Fibroblast of skin of left biceps (primary cell): ENCODE results near the gene SPAG17.
"Not testable (repeated sequence)": the region's sequence is repeated elsewhere in the genome, so short reads cannot be mapped to it uniquely, and the experiment has no call there.

Source experiments
- DNase-seq, 2 experiments: peaks; one replicate each; pipeline ENCODE4 v3.0.0-alpha.2; 2013; ENCODE audit warnings: low read depth in 2 of 2

SPAG17 gene

GRCh38 chr1:117981455-117982192 is 203.4 kb downstream of the SPAG17 start:
- DNase-seq, result no peak

- no peak for DNase-seq
Observed at GRCh38 chr1:117976381-117976780, 208.6 kb downstream of the SPAG17 start.

GRCh38 chr1:117971777-117972176 is 213.3 kb downstream of the SPAG17 start:
- no peak for DNase-seq

- no peak for DNase-seq
Observed at GRCh38 chr1:117970252-117970651, 214.8 kb downstream of the SPAG17 start.

- peak; percentile 17 to 22 for DNase-seq
Observed at GRCh38 chr1:117967881-117968280, 217.1 kb downstream of the SPAG17 start.

GRCh38 chr1:117967477-117967876 is 217.6 kb downstream of the SPAG17 start:
- peak; percentile 30 to 37 for DNase-seq

- no peak for DNase-seq
Observed at GRCh38 chr1:117964290-117965038, 220.6 kb downstream of the SPAG17 start.

- no peak for DNase-seq
Observed at GRCh38 chr1:117959364-117959763, 225.7 kb downstream of the SPAG17 start.

- no peak for DNase-seq
Observed at GRCh38 chr1:117952386-117952785, 232.6 kb downstream of the SPAG17 start.

GRCh38 chr1:117942293-117942692 is 242.7 kb downstream of the SPAG17 start:
- no peak for DNase-seq

- DNase-seq, result no peak
Observed at GRCh38 chr1:117933769-117934168, 251.3 kb downstream of the SPAG17 start.

GRCh38 chr1:117932576-117932975 is 252.5 kb downstream of the SPAG17 start:
- DNase-seq, result no peak

- no peak for DNase-seq
Observed at GRCh38 chr1:117930484-117930883, 254.5 kb downstream of the SPAG17 start.

GRCh38 chr1:117930173-117930447 is 254.9 kb downstream of the SPAG17 start:
- no peak for DNase-seq

GRCh38 chr1:117929343-117930172 is 255.5 kb downstream of the SPAG17 start, which contains the start of the genes GDAP2 and WDR3:
TSS of gene GDAP2 (minus strand) at chr1:117929621. CDS start at chr1:117920357, 9,264 bp downstream.
TSS of gene WDR3 (plus strand) at chr1:117929739. CDS start at chr1:117933320, 3,581 bp downstream.
- DNase-seq, result peak; percentile 78 to 84

- no peak for DNase-seq
Observed at GRCh38 chr1:117928881-117929342, 256.1 kb downstream of the SPAG17 start.

- no peak for DNase-seq
Observed at GRCh38 chr1:117925981-117926380, 259.0 kb downstream of the SPAG17 start.

- DNase-seq, result not testable (repeated sequence)
Observed at GRCh38 chr1:117922717-117923116, 262.3 kb downstream of the SPAG17 start.

- no peak for DNase-seq
Observed at GRCh38 chr1:117921991-117922390, 263.0 kb downstream of the SPAG17 start.

GRCh38 chr1:117919376-117919775 is 265.7 kb downstream of the SPAG17 start:
- no peak for DNase-seq

GRCh38 chr1:117911051-117911450 is 274.0 kb downstream of the SPAG17 start:
- no peak for DNase-seq

- no peak for DNase-seq
Observed at GRCh38 chr1:117905019-117905418, 280.0 kb downstream of the SPAG17 start.
